Measurements from ENCODE around the gene ZNF549. TPM values are rescaled to one million over a fixed set of nuclear protein-coding genes. Genes with fewer than 3 reads are reported as not detected.

The ZNF549 gene
- polyA plus RNA-seq, 1 donor from 2014 or later: 17.9 TPM

- no peaks in the 10 kb centered on the region for H4K20me1 ChIP-seq (ENCODE audit: insufficient read depth)
- no peak overlapping the region for H2AFZ ChIP-seq (ENCODE audit: low read depth, low read length)
- H3K27ac ChIP-seq (ENCODE audit: low read length): no peak overlapping the region
- no peak for TF ChIP-seq CTCF (IDR thresholded peaks at IDR 0.05; ENCODE audit: poor library complexity, severe bottlenecking)
- no peak for TF ChIP-seq RAD21 (conservative IDR thresholded peaks at IDR 0.05)
- no peak for TF ChIP-seq REST (IDR thresholded peaks at IDR 0.05; ENCODE audit: borderline replicate concordance)
- TF ChIP-seq EP300 (conservative IDR thresholded peaks at IDR 0.05; ENCODE audit: poor library complexity, severe bottlenecking): no peak
- TF ChIP-seq TAF1 (IDR thresholded peaks at IDR 0.05; ENCODE audit: low read depth): no peak
- TF ChIP-seq POLR2AphosphoS5 (IDR thresholded peaks at IDR 0.05): no peak
- no peak for TF ChIP-seq EZH2 (IDR thresholded peaks at IDR 0.05; ENCODE audit: borderline replicate concordance, insufficient read depth, low read length, poor library complexity, severe bottlenecking)
- H3K9me2 ChIP-seq (ENCODE audit: insufficient read depth, low read length): no peaks in the 10 kb centered on the region
- H3K79me2 ChIP-seq (replicated peaks; ENCODE audit: insufficient read depth, low read length): no peaks in the 10 kb centered on the region
- H3K4me2 ChIP-seq (ENCODE audit: low read length): no peak overlapping the region
- H3K9ac ChIP-seq (ENCODE audit: low read length): no peak overlapping the region
- H3K4me3 ChIP-seq (ENCODE audit: low read length): no peak overlapping the region
- H3K36me3 ChIP-seq (ENCODE audit: insufficient read depth, low read length): peaks cover 43% of the 10 kb centered on the region
- H3F3A ChIP-seq (ENCODE audit: insufficient read depth, low read length, poor library complexity, severe bottlenecking): no peaks in the 10 kb centered on the region
- H3K27me3 ChIP-seq (ENCODE audit: insufficient read depth, low read depth, low read length): no peaks in the 10 kb centered on the region
- H3K9me3 ChIP-seq (ENCODE audit: low read length): peaks cover 46% of the 10 kb centered on the region
Observed at GRCh38 chr19:57570707-57571106, 43.6 kb downstream of the ZNF549 start.

GRCh38 chr19:57572415-57572947, 45.3 kb downstream of the ZNF549 start:
- Histone ChIP-seq H3F3A (ENCODE audit: insufficient read depth, low read length, poor library complexity, severe bottlenecking) (no peaks in the 10 kb centered on the region), H3K9me3 (ENCODE audit: low read length) (peaks cover 41% of the 10 kb centered on the region), H3K9ac (ENCODE audit: low read length) (no peak overlapping the region), H2AFZ (ENCODE audit: low read depth, low read length) (no peak overlapping the region), H3K4me2 (ENCODE audit: low read length) (no peak overlapping the region), H3K4me3 (ENCODE audit: low read length) (no peak overlapping the region), H3K9me2 (ENCODE audit: insufficient read depth, low read length) (no peaks in the 10 kb centered on the region), H3K27ac (ENCODE audit: low read length) (no peak overlapping the region), H4K20me1 (ENCODE audit: insufficient read depth) (no peaks in the 10 kb centered on the region), H3K27me3 (ENCODE audit: insufficient read depth, low read depth, low read length) (no peaks in the 10 kb centered on the region), H3K79me2 (replicated peaks; ENCODE audit: insufficient read depth, low read length) (peaks cover 9% of the 10 kb centered on the region), H3K36me3 (ENCODE audit: insufficient read depth, low read length) (peaks cover 50% of the 10 kb centered on the region)
- TF ChIP-seq CTCF (IDR thresholded peaks at IDR 0.05; ENCODE audit: poor library complexity, severe bottlenecking): no peak
- no peak for TF ChIP-seq POLR2AphosphoS5 (IDR thresholded peaks at IDR 0.05)
- no peak for TF ChIP-seq EZH2 (IDR thresholded peaks at IDR 0.05; ENCODE audit: borderline replicate concordance, insufficient read depth, low read length, poor library complexity, severe bottlenecking)

Data from neural cell (in vitro differentiated cells).